Neuronal stem cell (in vitro differentiated cells): Measurements from ENCODE around the gene RPP30. TPM values are rescaled to one million over a fixed set of nuclear protein-coding genes. Genes with fewer than 3 reads are reported as not detected.

Experiments used
- DNase-seq: peaks from one replicate; pipeline ENCODE4 v3.0.0-alpha.2; 2013; ENCODE audit warnings: low spot score
- H2AFZ ChIP-seq: one replicate; pipeline ENCODE4 v1.6.1; 2013; ENCODE audit warnings: mild to moderate bottlenecking, low read length, inconsistent platforms
- H2AK5ac ChIP-seq: 2 replicates; pipeline ENCODE4 v1.6.1; 2013; ENCODE audit warnings: low read depth, mild to moderate bottlenecking, inconsistent platforms, low read length, moderate library complexity, mixed read lengths
- H2BK120ac ChIP-seq: 2 replicates; pipeline ENCODE4 v1.6.1; 2013; ENCODE audit warnings: low read depth, mild to moderate bottlenecking, inconsistent platforms, low read length, moderate library complexity, mixed read lengths
- H2BK12ac ChIP-seq: one replicate; pipeline ENCODE4 v1.6.1; 2013; ENCODE audit warnings: low read length, inconsistent platforms
- H2BK15ac ChIP-seq: 2 replicates; pipeline ENCODE4 v1.6.1; 2013; ENCODE audit warnings: mild to moderate bottlenecking, low read length, inconsistent platforms, mixed read lengths
- H2BK5ac ChIP-seq: one replicate; pipeline ENCODE4 v1.6.1; 2013; ENCODE audit warnings: inconsistent platforms, mild to moderate bottlenecking, low read length, moderate library complexity
- H3K14ac ChIP-seq: one replicate; pipeline ENCODE4 v1.6.1; 2013; ENCODE audit warnings: low read length, inconsistent platforms
- H3K18ac ChIP-seq: 2 replicates; pipeline ENCODE4 v1.6.1; 2013; ENCODE audit warnings: low read length, inconsistent platforms
- H3K23ac ChIP-seq: 2 replicates; pipeline ENCODE4 v1.6.1; 2013; ENCODE audit warnings: low read depth, mild to moderate bottlenecking, mixed read lengths, low read length, inconsistent platforms; ENCODE audit not compliant: poor library complexity
- H3K27ac ChIP-seq: replicated peaks from 3 replicates; pipeline ENCODE4 v1.5.1; 2013; ENCODE audit warnings: low read length, inconsistent platforms
- H3K27me3 ChIP-seq, 3 experiments: 2 replicates each; pipeline ENCODE4 v1.6.1; 2013; ENCODE audit warnings: low read length in 3 of 3, mild to moderate bottlenecking in 2 of 3, inconsistent platforms in 1 of 3, low read depth in 1 of 3, mixed read lengths in 1 of 3, moderate library complexity in 1 of 3; ENCODE audit not compliant: control insufficient read depth in 3 of 3, insufficient read depth in 3 of 3
- H3K36me3 ChIP-seq, 2 donors: replicated peaks in 1 of 2; 2 replicates each; pipeline ENCODE4 v1.6.1; 2013; ENCODE audit warnings: low read length in 2 of 2; ENCODE audit not compliant: control insufficient read depth in 2 of 2, insufficient read depth in 2 of 2
- H3K4ac ChIP-seq: 2 replicates; pipeline ENCODE4 v1.6.1; 2013; ENCODE audit warnings: inconsistent platforms, mild to moderate bottlenecking, low read length, moderate library complexity
- H3K4me1 ChIP-seq, 2 donors: 1 replicate in 1 of 2; 2 replicates in 1 of 2; pipeline ENCODE4 v1.6.1; 2013; ENCODE audit warnings: low read length in 2 of 2, low read depth in 1 of 2; ENCODE audit not compliant: control insufficient read depth in 2 of 2, insufficient read depth in 1 of 2
- H3K4me2 ChIP-seq: one replicate; pipeline ENCODE4 v1.6.1; 2013; ENCODE audit warnings: mild to moderate bottlenecking, low read length, inconsistent platforms; ENCODE audit not compliant: insufficient read depth, poor library complexity, severe bottlenecking
- H3K4me3 ChIP-seq, 2 donors: 2 replicates each; pipeline ENCODE4 v1.5.1; 2013; ENCODE audit warnings: low read length in 2 of 2, mild to moderate bottlenecking in 2 of 2, inconsistent platforms in 1 of 2, moderate library complexity in 1 of 2
- H3K79me1 ChIP-seq: one replicate; pipeline ENCODE4 v1.6.1; 2013; ENCODE audit warnings: low read depth, mild to moderate bottlenecking, inconsistent platforms, low read length, moderate library complexity
- H3K9ac ChIP-seq: one replicate; pipeline ENCODE4 v1.6.1; 2013; ENCODE audit warnings: mild to moderate bottlenecking, low read depth, low read length, inconsistent platforms; ENCODE audit not compliant: poor library complexity
- H3K9me3 ChIP-seq, 2 donors: replicated peaks in 1 of 2; 2 replicates each; pipeline versions ENCODE3 to v1.6.1; 2013; ENCODE audit warnings: low read length in 2 of 2, mild to moderate bottlenecking in 2 of 2, inconsistent platforms in 1 of 2, low read depth in 1 of 2, mixed read lengths in 1 of 2, moderate library complexity in 1 of 2; ENCODE audit not compliant: control insufficient read depth in 2 of 2, insufficient read depth in 1 of 2
- H4K8ac ChIP-seq: one replicate; pipeline ENCODE4 v1.6.1; 2013; ENCODE audit warnings: low read depth, mild to moderate bottlenecking, inconsistent platforms, low read length, moderate library complexity
- H4K91ac ChIP-seq: one replicate; pipeline ENCODE4 v1.6.1; 2013; ENCODE audit warnings: low read length, low read depth, mild to moderate bottlenecking, inconsistent platforms; ENCODE audit not compliant: poor library complexity
- WGBS, 2 donors: extraction: QIAGEN DNeasy Blood & Tissue Kit; methylation state at CpG; one replicate each; pipeline ENCODE4 v1.1.7; 2013; ENCODE audit warnings: missing lambda C conversion rate in 2 of 2, mixed read lengths in 1 of 2; ENCODE audit not compliant: insufficient read length in 2 of 2, insufficient replicate concordance in 1 of 2; ENCODE audit errors: extremely low coverage in 2 of 2; 5-methylcytosine and 5-hydroxymethylcytosine counted together
- polyA plus RNA-seq, 2 experiments: library from polyadenylated mRNA; stranded (reverse); fragments of 200-250 nt; gene quantifications; one replicate each; pipeline ENCODE4 v1.2.3, GENCODE V29; 2013

RPP30 gene
- 59.7 TPM for polyA plus RNA-seq (2013, experiment 1 of 2)
- 62.0 TPM for polyA plus RNA-seq (2013, experiment 2 of 2)

GRCh38 chr10:90871766-90872647 is at the start of gene RPP30:
Gene RPP30, plus strand, starts transcription at chr10:90871974. Its CDS starts 13 bp downstream, at chr10:90871987.
- H2AK5ac ChIP-seq: no peak within 1 kb of the TSS

GRCh38 chr10:90822508-90822907 is 49.3 kb upstream of the RPP30 start:
- no peak overlapping the region for H3K18ac ChIP-seq
- no peak overlapping the region for H3K4ac ChIP-seq
- H3K79me1 ChIP-seq: no peaks in the 10 kb centered on the region
- H2BK15ac ChIP-seq: no peak overlapping the region
- no peak overlapping the region for H3K14ac ChIP-seq
- no peak overlapping the region for H2BK5ac ChIP-seq
- H2AK5ac ChIP-seq: no peak overlapping the region
- H3K4me2 ChIP-seq: no peak overlapping the region
- H4K8ac ChIP-seq: no peak overlapping the region
- H3K27ac ChIP-seq: no peak overlapping the region
- no peak for DNase-seq
- no peak overlapping the region for H3K4me3 ChIP-seq
- no peaks in the 10 kb centered on the region for H3K27me3 ChIP-seq
- H3K4me1 ChIP-seq: no peaks in the 10 kb centered on the region
- no peaks in the 10 kb centered on the region for H3K36me3 ChIP-seq
- H2AFZ ChIP-seq: no peak overlapping the region
- H3K9me3 ChIP-seq: peaks cover 0 to 4% of the 10 kb centered on the region in 2 donors
- H4K91ac ChIP-seq: no peak overlapping the region
- WGBS, 2 donors: no CpG with 5 or more reads among the region's 1 CpG
- no peak overlapping the region for H3K23ac ChIP-seq
- H3K9ac ChIP-seq: no peak overlapping the region
- H2BK120ac ChIP-seq: no peak overlapping the region
- H2BK12ac ChIP-seq: no peak overlapping the region

More at GRCh38 chr10:90871766-90872647, at the start of gene RPP30:
- peaks cover 4 to 5% of the 10 kb centered on the region in 2 donors for H3K4me1 ChIP-seq
- no peak within 1 kb of the TSS for H4K91ac ChIP-seq
- H3K14ac ChIP-seq: no peak within 1 kb of the TSS
- peak; percentile 68 for DNase-seq
- H2BK120ac ChIP-seq: no peak within 1 kb of the TSS
- H2BK15ac ChIP-seq: no peak within 1 kb of the TSS
- H2AFZ ChIP-seq: peak within 1 kb of the TSS; percentile 96
- peak within 1 kb of the TSS; percentile 1 for H3K27ac ChIP-seq
- H3K18ac ChIP-seq: peak within 1 kb of the TSS; percentile 78
- H3K9ac ChIP-seq: peak within 1 kb of the TSS; percentile 85
- no peak within 1 kb of the TSS for H2BK5ac ChIP-seq
- H3K4me2 ChIP-seq: peak within 1 kb of the TSS; percentile 60
- H3K23ac ChIP-seq: no peak within 1 kb of the TSS
- H3K4ac ChIP-seq: no peak within 1 kb of the TSS
- no CpG with 5 or more reads among the region's 43 CpGs for WGBS, 2 donors
- H2BK12ac ChIP-seq: no peak within 1 kb of the TSS
- H3K4me3 ChIP-seq: peak within 1 kb of the TSS; percentile 95 to 97
- peaks cover 0 to 7% of the 10 kb centered on the region in 2 donors for H3K9me3 ChIP-seq
- H3K79me1 ChIP-seq: peaks cover 4% of the 10 kb centered on the region
- peaks cover 10 to 27% of the 10 kb centered on the region in 2 donors for H3K36me3 ChIP-seq
- H3K27me3 ChIP-seq: no peaks in the 10 kb centered on the region
- H4K8ac ChIP-seq: no peak within 1 kb of the TSS

- no peak overlapping the region for H3K27ac ChIP-seq
- no peaks in the 10 kb centered on the region for H3K27me3 ChIP-seq
- no peaks in the 10 kb centered on the region for H3K36me3 ChIP-seq
- peak overlapping the region; percentile 43 for H4K8ac ChIP-seq
- H2BK12ac ChIP-seq: no peak overlapping the region
- WGBS, 2 donors: no CpG with 5 or more reads among the region's 17 CpGs
- no peak overlapping the region for H2AFZ ChIP-seq
- no peak overlapping the region for H3K23ac ChIP-seq
- H3K4ac ChIP-seq: no peak overlapping the region
- H3K14ac ChIP-seq: no peak overlapping the region
- H2BK5ac ChIP-seq: no peak overlapping the region
- H2AK5ac ChIP-seq: no peak overlapping the region
- no peak overlapping the region for H2BK15ac ChIP-seq
- no peaks in the 10 kb centered on the region for H3K4me1 ChIP-seq
- no peaks in the 10 kb centered on the region for H3K9me3 ChIP-seq
- no peak overlapping the region for H3K9ac ChIP-seq
- no peak overlapping the region for H2BK120ac ChIP-seq
- H3K79me1 ChIP-seq: peaks cover 3% of the 10 kb centered on the region
- H3K4me2 ChIP-seq: no peak overlapping the region
- H3K4me3 ChIP-seq: no peak overlapping the region
- H4K91ac ChIP-seq: no peak overlapping the region
- no peak overlapping the region for H3K18ac ChIP-seq
- DNase-seq: no peak
Measured at GRCh38 chr10:90832111-90832510, 39.7 kb upstream of the RPP30 start.

- Histone ChIP-seq H2BK120ac (no peak overlapping the region), H3K27ac (no peak overlapping the region), H3K14ac (no peak overlapping the region), H3K27me3 (peaks cover 0 to 4% (median 0%) of the 10 kb centered on the region in 3 experiments), H4K91ac (no peak overlapping the region), H3K9ac (no peak overlapping the region), H3K4ac (no peak overlapping the region), H3K79me1 (peaks cover 3% of the 10 kb centered on the region), H2AFZ (no peak overlapping the region), H3K23ac (no peak overlapping the region), H2BK15ac (no peak overlapping the region), H2BK12ac (no peak overlapping the region), H4K8ac (no peak overlapping the region), H2BK5ac (no peak overlapping the region), H3K4me2 (no peak overlapping the region), H3K18ac (no peak overlapping the region), H3K4me3 (no peak overlapping the region), H2AK5ac (no peak overlapping the region), H3K4me1 (no peaks in the 10 kb centered on the region), H3K36me3 (no peaks in the 10 kb centered on the region), H3K9me3 (no peaks in the 10 kb centered on the region)
- DNase-seq: no peak
- WGBS, 2 donors: no CpG with 5 or more reads among the region's 3 CpGs
Measured at GRCh38 chr10:90834326-90834725, 37.4 kb upstream of the RPP30 start.
